ENCODE measurements around the gene HS2ST1.

DNA sequence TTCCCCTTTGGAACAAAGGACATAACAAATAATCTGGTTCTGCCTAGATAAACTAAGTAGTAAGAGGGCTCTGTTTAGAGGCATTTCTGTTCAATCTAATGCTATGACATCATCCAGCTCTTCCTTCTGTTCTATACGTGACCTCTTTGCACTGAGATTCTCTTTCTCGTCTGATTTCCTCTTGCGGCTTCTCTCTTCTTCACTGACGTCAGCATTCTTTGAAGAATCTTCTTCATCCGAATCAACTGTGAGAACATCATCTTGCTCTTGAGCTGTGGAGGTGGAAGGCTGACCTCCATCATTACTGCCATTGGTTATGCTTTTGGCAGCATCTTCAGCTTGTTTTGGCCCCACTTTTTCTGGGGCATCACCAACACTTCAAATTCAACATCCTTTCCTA is 130.4 kb downstream of the HS2ST1 start:
- TF ChIP-seq, protein P1, sequence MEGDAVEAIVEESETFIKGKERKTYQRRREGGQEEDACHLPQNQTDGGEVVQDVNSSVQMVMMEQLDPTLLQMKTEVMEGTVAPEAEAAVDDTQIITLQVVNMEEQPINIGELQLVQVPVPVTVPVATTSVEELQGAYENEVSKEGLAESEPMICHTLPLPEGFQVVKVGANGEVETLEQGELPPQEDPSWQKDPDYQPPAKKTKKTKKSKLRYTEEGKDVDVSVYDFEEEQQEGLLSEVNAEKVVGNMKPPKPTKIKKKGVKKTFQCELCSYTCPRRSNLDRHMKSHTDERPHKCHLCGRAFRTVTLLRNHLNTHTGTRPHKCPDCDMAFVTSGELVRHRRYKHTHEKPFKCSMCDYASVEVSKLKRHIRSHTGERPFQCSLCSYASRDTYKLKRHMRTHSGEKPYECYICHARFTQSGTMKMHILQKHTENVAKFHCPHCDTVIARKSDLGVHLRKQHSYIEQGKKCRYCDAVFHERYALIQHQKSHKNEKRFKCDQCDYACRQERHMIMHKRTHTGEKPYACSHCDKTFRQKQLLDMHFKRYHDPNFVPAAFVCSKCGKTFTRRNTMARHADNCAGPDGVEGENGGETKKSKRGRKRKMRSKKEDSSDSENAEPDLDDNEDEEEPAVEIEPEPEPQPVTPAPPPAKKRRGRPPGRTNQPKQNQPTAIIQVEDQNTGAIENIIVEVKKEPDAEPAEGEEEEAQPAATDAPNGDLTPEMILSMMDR (IDR thresholded peaks at IDR 0.05) = no peak
- no peak for TF ChIP-seq POLR2A (IDR thresholded peaks at IDR 0.05)
